Karpas-422 (cell line): Measurements from ENCODE around the gene TSPAN13. TPM values are rescaled to one million over a fixed set of nuclear protein-coding genes. Genes with fewer than 3 reads are reported as not detected.
A peak's percentile ranks its signal among the peaks of the same experiment; 100 is the strongest.

ENCODE experiments used
- DNase-seq: peaks from one replicate; pipeline ENCODE4 v3.0.0-alpha.2; 2015
- H2AFZ ChIP-seq: fragments of 200-600 bp; sonication (generic); 2 replicates; pipeline ENCODE4 v1.6.1; 2014; ENCODE audit warnings: antibody characterized with exemption, low read length, mixed read lengths
- H3K27ac ChIP-seq: fragments of 200-600 bp; sonication (generic); 2 replicates; pipeline ENCODE4 v1.5.1; 2014; ENCODE audit warnings: mild to moderate bottlenecking, low read length, moderate library complexity
- H3K27me3 ChIP-seq: fragments of 200-600 bp; sonication (generic); 2 replicates; pipeline ENCODE4 v1.6.1; 2014; ENCODE audit warnings: low read length, mixed read lengths
- H3K36me3 ChIP-seq: fragments of 200-600 bp; sonication (generic); 2 replicates; pipeline ENCODE4 v1.6.1; 2014; ENCODE audit warnings: low read length, mixed read lengths; ENCODE audit not compliant: insufficient read depth
- H3K4me1 ChIP-seq: fragments of 200-600 bp; sonication (generic); 2 replicates; pipeline ENCODE4 v1.6.1; 2014; ENCODE audit warnings: mild to moderate bottlenecking, low read length, mixed read lengths
- H3K4me2 ChIP-seq: fragments of 200-600 bp; sonication (generic); 2 replicates; pipeline ENCODE4 v1.6.1; 2014; ENCODE audit warnings: low read length, low read depth, mild to moderate bottlenecking; ENCODE audit not compliant: poor library complexity, severe bottlenecking
- H3K4me3 ChIP-seq: fragments of 200-600 bp; sonication (generic); 2 replicates; pipeline ENCODE4 v1.5.1; 2014; ENCODE audit warnings: mild to moderate bottlenecking, antibody characterized with exemption, low read length, mixed read lengths
- H3K79me2 ChIP-seq: fragments of 200-600 bp; sonication (generic); 2 replicates; pipeline ENCODE4 v1.6.1; 2014; ENCODE audit warnings: mild to moderate bottlenecking, low read length, mixed read lengths
- H3K9ac ChIP-seq: fragments of 200-600 bp; sonication (generic); 2 replicates; pipeline ENCODE4 v1.6.0; 2014; ENCODE audit warnings: low read length
- H3K9me2 ChIP-seq: fragments of 200-600 bp; sonication (generic), shearing (Covaris generic); replicated peaks from 2 replicates; pipeline ENCODE4 v1.6.0; 2014; ENCODE audit warnings: mild to moderate bottlenecking, low read length, moderate library complexity; ENCODE audit not compliant: insufficient read depth
- H3K9me3 ChIP-seq: fragments of 300-700, 200-600 bp; sonication (generic); 2 replicates; pipeline ENCODE4 v1.6.1; 2014; ENCODE audit warnings: low read length, mixed read lengths
- H4K20me1 ChIP-seq: fragments of 200-600 bp; sonication (generic); 2 replicates; pipeline ENCODE4 v1.6.1; 2014; ENCODE audit warnings: mild to moderate bottlenecking, antibody characterized with exemption, low read length, low read depth; ENCODE audit not compliant: insufficient read depth
- total RNA-seq: library from RNA; depleted of rRNA; stranded (reverse); fragments of >200 nt; shearing (Covaris generic); gene quantifications from 2 replicates; pipeline ENCODE4 v1.2.3, GENCODE V29; 2014; ENCODE audit warnings: low replicate concordance

Gene TSPAN13
- total RNA-seq, 1 experiment from 2014 or later: 4.2 TPM

DNA sequence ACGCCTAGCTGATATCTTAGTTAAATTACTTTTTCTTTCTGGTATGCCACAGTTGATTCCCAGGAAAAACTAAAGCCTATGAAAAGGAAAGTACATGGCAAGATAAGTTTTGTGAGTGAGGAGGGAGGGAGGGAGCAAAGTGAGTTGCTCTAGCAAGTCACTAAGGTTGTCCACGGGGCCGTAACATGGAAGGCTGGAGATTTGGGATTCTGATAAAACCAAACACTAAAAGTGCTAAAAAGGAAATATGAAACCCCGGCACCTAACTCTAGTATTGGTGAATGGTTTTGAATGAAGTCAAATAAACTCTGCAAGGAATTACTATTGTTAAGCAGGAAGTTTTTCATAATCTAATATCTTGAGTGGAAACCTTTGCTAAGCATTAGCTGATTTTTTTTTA lies 49.6 kb downstream of the TSPAN13 start:
- no peak for DNase-seq
- no peak overlapping the region for H3K9ac ChIP-seq
- H3K4me1 ChIP-seq: no peaks in the 10 kb centered on the region
- H2AFZ ChIP-seq: no peak overlapping the region
- no peaks in the 10 kb centered on the region for H4K20me1 ChIP-seq
- H3K27ac ChIP-seq: no peak overlapping the region
- no peaks in the 10 kb centered on the region for H3K9me3 ChIP-seq
- H3K27me3 ChIP-seq: no peaks in the 10 kb centered on the region
- H3K9me2 ChIP-seq: no peaks in the 10 kb centered on the region
- H3K4me2 ChIP-seq: no peak overlapping the region
- H3K36me3 ChIP-seq: no peaks in the 10 kb centered on the region
- H3K79me2 ChIP-seq: no peaks in the 10 kb centered on the region
- no peak overlapping the region for H3K4me3 ChIP-seq

DNA sequence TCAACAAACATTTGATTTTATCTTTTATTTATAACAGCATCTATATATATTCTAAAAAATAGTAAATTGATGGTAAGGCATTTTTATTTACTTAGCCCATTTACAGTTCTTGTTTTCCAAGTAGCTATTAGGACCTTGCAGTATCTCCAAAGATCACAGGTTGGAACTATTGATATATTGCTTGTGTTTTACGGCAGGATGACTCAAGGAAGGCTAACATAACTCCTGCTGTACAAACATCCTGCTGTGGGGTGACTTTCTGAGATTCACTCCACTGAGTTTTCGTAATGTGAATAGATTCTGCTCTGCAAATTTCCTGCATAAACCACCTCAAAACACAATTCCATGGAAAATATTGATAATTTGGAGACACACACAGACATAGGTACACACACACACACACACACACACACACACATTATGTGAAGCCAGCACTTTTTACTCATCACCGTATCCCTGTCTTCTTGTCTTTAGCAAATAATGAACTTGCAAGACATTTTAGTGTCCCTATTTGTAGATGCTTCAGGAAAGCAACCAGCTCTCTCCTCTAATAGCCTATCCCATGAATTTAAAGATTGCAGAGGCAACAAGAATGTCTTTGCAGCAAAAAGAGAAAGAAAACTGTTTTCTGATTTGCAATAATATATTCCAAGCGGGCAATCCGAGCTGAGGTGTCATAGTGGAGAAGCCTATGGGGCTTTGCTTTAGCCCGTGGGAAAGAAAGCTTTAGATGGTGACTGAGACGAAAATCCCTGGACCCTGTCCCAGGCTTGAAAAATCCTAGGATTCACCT lies 50.5 kb downstream of the TSPAN13 start:
- no peak overlapping the region for H3K9ac ChIP-seq
- peak; percentile 20 for DNase-seq
- H2AFZ ChIP-seq: no peak overlapping the region
- no peaks in the 10 kb centered on the region for H3K4me1 ChIP-seq
- H3K9me3 ChIP-seq: no peaks in the 10 kb centered on the region
- H3K4me3 ChIP-seq: no peak overlapping the region
- no peaks in the 10 kb centered on the region for H3K27me3 ChIP-seq
- no peaks in the 10 kb centered on the region for H3K9me2 ChIP-seq
- no peaks in the 10 kb centered on the region for H3K79me2 ChIP-seq
- H4K20me1 ChIP-seq: no peaks in the 10 kb centered on the region
- no peak overlapping the region for H3K4me2 ChIP-seq
- H3K27ac ChIP-seq: no peak overlapping the region
- no peaks in the 10 kb centered on the region for H3K36me3 ChIP-seq

DNA sequence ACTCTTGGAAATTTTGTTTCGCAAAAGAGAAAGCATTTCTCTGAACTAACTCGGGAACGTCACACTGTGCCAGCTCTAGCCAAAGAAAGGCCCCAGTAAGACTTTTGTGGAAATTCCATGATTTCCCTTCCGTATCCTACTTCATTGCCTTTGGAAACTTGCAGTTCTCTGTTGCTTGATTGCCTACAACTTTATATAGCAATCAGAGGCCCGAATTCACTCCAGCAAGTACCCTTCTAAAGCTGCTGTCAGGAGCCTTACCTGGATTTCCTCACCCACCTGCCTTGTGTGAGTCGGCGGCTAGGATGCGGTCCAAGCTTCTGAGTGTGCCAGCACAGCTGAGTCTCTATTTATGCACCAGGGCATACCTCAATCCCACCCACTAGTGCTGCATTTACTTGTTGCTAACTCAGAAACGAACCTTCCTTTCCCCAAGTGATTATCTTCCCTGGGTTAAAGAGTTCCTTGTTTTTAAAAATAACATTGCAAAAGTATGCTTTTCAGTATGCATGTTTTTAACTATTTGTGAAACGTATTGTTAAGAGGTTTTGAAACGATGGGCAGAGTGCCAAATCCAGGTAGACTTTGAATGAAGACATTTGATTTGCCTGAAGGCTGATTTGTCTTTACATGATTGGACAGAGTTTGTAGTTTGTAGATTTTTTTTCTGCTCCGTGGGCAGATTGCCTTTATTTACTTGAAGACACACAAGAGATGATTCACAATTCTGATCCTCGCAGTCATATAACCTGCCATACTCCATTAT lies 51.3 kb downstream of the TSPAN13 start, which contains the start of gene AGR2:
TSS of gene AGR2 (minus strand) at position 326 of the 766 bp plus-strand sequence. CDS start 3,203 bp downstream, outside the sequence.
- no peaks in the 10 kb centered on the region for H3K36me3 ChIP-seq

DNA sequence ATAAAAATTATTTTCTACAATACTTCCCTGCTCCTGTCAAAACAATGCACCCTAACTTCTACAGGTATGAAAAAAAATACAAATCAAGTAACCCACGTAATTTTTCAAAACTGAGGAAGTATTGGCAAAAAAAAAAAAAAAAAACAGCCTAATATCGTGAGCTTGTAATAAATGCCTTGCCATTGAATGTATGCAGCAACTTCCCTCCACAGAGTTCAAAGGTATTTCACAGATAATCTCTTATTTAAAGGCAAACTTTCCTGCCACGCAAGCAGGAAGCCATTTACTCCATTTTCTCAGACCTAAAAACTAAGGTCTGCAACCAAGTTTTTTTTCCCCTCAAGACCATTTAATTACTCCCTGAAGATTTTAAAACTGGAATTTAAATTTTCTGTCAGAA lies 51.9 kb downstream of the TSPAN13 start:
- no peaks in the 10 kb centered on the region for H3K4me1 ChIP-seq
- no peaks in the 10 kb centered on the region for H3K27me3 ChIP-seq
- no peaks in the 10 kb centered on the region for H3K79me2 ChIP-seq
- H3K9ac ChIP-seq: no peak overlapping the region
- no peaks in the 10 kb centered on the region for H3K9me2 ChIP-seq
- H3K4me3 ChIP-seq: no peak overlapping the region
- no peaks in the 10 kb centered on the region for H3K36me3 ChIP-seq
- no peak overlapping the region for H3K4me2 ChIP-seq
- no peaks in the 10 kb centered on the region for H3K9me3 ChIP-seq
- H4K20me1 ChIP-seq: no peaks in the 10 kb centered on the region
- no peak overlapping the region for H2AFZ ChIP-seq
- no peak overlapping the region for H3K27ac ChIP-seq
- no peak for DNase-seq

More for the DNA sequence above, 51.3 kb downstream of the TSPAN13 start, which contains the start of gene AGR2:
- no peak for DNase-seq
- Histone ChIP-seq H3K4me2 (no peak within 1 kb of the TSS), H3K9ac (no peak within 1 kb of the TSS), H3K9me3 (no peaks in the 10 kb centered on the region), H3K79me2 (no peaks in the 10 kb centered on the region), H4K20me1 (no peaks in the 10 kb centered on the region), H3K9me2 (no peaks in the 10 kb centered on the region), H3K4me1 (no peaks in the 10 kb centered on the region), H3K27ac (no peak within 1 kb of the TSS), H3K4me3 (no peak within 1 kb of the TSS), H2AFZ (no peak within 1 kb of the TSS), H3K27me3 (no peaks in the 10 kb centered on the region)

DNA sequence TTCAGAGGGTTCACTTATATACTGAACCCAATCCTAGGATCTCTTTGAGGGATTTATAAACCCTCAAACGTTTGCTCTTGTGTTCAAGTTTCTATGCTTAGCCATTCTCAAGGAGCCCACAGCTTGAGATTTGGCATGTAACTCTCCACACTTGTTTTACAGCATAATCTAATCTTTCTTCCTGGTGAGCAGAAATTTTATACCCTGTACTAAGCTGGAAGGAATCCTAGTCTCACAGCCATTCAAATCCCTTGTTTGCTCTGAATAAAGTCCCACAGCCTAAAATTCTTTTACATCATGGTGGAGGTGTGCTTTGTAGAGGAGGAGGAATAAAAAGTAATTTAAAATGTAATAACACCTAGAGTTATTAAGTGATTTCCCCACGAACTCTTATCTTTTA lies 56.6 kb downstream of the TSPAN13 start:
- no peaks in the 10 kb centered on the region for H3K9me2 ChIP-seq
- H3K79me2 ChIP-seq: no peaks in the 10 kb centered on the region
- H4K20me1 ChIP-seq: no peaks in the 10 kb centered on the region
- no peaks in the 10 kb centered on the region for H3K9me3 ChIP-seq
- H3K4me2 ChIP-seq: no peak overlapping the region
- no peaks in the 10 kb centered on the region for H3K36me3 ChIP-seq
- peaks cover 15% of the 10 kb centered on the region for H3K4me1 ChIP-seq
- H3K4me3 ChIP-seq: no peak overlapping the region
- H3K27ac ChIP-seq: no peak overlapping the region
- peak; percentile 34 for DNase-seq
- H3K27me3 ChIP-seq: no peaks in the 10 kb centered on the region
- no peak overlapping the region for H2AFZ ChIP-seq
- no peak overlapping the region for H3K9ac ChIP-seq

DNA sequence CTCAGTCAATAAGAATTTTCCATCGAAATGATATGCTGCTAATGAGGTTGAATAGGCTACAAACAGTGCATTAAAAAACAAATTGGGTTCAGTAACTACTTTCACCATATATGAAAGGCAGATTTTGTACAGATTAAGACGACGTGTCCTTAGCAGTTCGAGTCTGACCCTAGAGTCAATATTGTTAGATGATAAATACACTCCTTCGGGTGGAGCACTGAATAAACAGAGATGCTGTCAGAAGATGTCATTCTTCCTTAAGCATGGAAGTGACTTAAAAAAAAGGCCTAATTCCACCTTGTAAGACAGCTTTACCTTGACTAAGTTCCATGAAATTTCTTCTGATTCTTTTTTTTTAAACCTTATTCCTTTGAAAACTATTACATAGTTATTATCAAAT lies 57.0 kb downstream of the TSPAN13 start:
- no peak overlapping the region for H3K9ac ChIP-seq
- no peak for DNase-seq
- no peaks in the 10 kb centered on the region for H3K79me2 ChIP-seq
- H3K36me3 ChIP-seq: no peaks in the 10 kb centered on the region
- H3K4me3 ChIP-seq: no peak overlapping the region
- no peak overlapping the region for H2AFZ ChIP-seq
- H4K20me1 ChIP-seq: no peaks in the 10 kb centered on the region
- peaks cover 15% of the 10 kb centered on the region for H3K4me1 ChIP-seq
- H3K4me2 ChIP-seq: no peak overlapping the region
- H3K27me3 ChIP-seq: no peaks in the 10 kb centered on the region
- H3K9me2 ChIP-seq: no peaks in the 10 kb centered on the region
- H3K9me3 ChIP-seq: no peaks in the 10 kb centered on the region
- no peak overlapping the region for H3K27ac ChIP-seq

DNA sequence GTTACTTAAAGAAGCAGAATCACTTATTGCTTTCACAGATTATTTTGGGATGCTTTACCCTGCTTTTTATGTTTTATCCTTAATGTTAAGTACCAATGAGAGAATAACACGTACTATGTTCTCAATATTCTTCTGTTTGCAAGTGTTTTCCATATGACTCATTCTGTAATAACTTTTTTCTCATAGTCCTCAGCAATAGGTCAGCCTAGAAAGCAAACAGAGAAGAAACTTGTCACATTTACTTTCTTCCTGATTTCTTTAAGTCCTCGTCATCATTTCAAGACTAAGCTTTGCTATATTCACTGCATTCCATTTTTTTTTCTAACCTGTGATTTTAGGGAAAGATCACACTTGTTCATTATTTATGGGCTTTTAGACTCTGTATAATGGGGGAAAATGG lies 58.0 kb downstream of the TSPAN13 start:
- Histone ChIP-seq H3K4me1 (peaks cover 21% of the 10 kb centered on the region), H3K36me3 (no peaks in the 10 kb centered on the region), H3K4me3 (no peak overlapping the region), H2AFZ (no peak overlapping the region), H3K9me2 (no peaks in the 10 kb centered on the region), H3K9me3 (no peaks in the 10 kb centered on the region), H3K27me3 (no peaks in the 10 kb centered on the region), H4K20me1 (no peaks in the 10 kb centered on the region), H3K9ac (no peak overlapping the region), H3K27ac (no peak overlapping the region), H3K4me2 (no peak overlapping the region), H3K79me2 (no peaks in the 10 kb centered on the region)
- peak; percentile 31 for DNase-seq

DNA sequence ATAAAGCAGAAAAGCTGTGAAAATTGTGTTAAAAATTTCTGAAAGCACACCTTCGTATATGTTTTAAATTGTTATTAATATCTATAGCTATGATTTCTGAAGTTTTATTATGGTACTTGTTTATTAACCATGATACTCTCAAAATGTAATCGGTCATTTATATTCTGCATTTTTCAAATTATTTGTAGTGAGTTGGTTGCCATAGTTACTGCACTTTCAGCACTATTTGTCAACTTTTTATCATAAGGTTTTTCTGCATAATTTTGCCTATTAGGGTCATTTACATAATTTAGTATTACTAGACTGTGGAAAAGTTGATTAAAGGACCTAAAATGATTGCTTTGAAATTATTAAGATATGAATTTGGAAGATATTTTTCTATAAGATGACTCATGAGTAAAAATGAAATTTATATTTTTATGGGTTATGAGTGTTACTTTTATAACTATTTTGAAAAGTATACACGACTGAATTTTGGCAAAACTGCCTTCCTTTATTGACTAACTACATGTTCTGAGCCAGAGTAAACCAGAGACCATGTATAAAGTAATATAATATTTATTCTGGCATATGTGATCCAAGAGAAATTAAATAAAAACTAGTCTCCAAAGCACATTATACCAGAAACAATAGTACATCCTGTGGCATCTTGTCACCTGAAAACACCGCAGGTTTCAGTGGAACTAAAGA lies 59.1 kb downstream of the TSPAN13 start:
- Histone ChIP-seq H3K36me3 (no peaks in the 10 kb centered on the region), H3K79me2 (no peaks in the 10 kb centered on the region), H4K20me1 (no peaks in the 10 kb centered on the region), H3K27ac (no peak overlapping the region), H3K4me1 (peaks cover 32% of the 10 kb centered on the region), H3K9ac (no peak overlapping the region), H2AFZ (no peak overlapping the region), H3K9me3 (no peaks in the 10 kb centered on the region), H3K9me2 (no peaks in the 10 kb centered on the region), H3K4me3 (no peak overlapping the region), H3K4me2 (peak overlapping the region; percentile 27), H3K27me3 (no peaks in the 10 kb centered on the region)
- DNase-seq: peak; percentile 11
